Erythroblast (primary cell): ENCODE data around the gene FIGNL1.

Experiments
- GATA1 ChIP-seq: IDR thresholded peaks from 2 replicates; pipeline ENCODE4 v1.6.1; 2011; ENCODE audit warnings: low read depth, mild to moderate bottlenecking, control low read depth, low read length, moderate library complexity
- POLR2A ChIP-seq: IDR thresholded peaks from 2 replicates; pipeline ENCODE4 v1.6.1; 2011; ENCODE audit warnings: mild to moderate bottlenecking, low read length

DNA sequence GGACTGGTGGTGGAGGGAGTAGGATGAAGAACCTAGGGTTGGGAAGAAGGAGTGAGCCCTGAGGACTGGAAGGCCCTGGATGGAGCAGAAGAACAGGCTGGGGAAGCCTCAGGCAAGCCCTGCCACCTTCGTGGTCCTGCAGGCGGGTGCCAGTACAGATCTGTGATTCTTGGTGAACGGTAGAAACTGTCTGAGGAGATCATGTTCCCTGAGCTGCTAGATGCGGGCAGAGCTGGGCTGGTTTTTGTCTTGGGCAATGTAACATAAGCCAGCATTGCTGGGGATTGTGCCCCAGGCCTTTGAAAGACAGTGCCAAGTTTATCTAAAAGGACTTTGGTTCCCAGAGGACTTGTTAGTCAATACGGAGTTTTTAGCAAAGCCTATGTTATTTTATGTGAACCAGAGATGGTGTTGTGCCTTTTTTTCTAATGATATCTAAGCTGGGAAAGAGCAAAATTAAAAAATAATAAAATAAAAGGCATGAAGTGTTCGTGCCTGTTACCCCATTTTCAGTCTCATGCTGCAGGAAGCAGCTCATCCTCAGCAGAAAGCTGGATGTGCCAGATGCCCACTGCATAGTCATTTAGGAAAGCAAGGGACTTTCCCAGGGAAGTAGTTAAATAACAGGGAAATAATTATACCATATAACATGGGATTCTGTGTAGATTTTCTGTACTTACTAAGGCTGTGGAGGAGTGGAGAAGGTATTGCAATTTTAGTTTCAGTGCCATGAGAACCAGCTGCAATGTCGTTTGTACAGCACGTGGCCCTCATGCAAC lies 24.4 kb upstream of the FIGNL1 start:
- TF ChIP-seq POLR2A (no peak), GATA1 (no peak)
